Measurements from ENCODE around the gene MCL1. TPM values are rescaled to one million over a fixed set of nuclear protein-coding genes. Genes with fewer than 3 reads are reported as not detected.

The MCL1 gene
- total and polyA plus RNA-seq, 10 of the 15 experiments (the other 5 are each of a cell fraction or from before 2014, with no cell fraction given) = 18.1 to 148 (median 86.4) TPM

DNA sequence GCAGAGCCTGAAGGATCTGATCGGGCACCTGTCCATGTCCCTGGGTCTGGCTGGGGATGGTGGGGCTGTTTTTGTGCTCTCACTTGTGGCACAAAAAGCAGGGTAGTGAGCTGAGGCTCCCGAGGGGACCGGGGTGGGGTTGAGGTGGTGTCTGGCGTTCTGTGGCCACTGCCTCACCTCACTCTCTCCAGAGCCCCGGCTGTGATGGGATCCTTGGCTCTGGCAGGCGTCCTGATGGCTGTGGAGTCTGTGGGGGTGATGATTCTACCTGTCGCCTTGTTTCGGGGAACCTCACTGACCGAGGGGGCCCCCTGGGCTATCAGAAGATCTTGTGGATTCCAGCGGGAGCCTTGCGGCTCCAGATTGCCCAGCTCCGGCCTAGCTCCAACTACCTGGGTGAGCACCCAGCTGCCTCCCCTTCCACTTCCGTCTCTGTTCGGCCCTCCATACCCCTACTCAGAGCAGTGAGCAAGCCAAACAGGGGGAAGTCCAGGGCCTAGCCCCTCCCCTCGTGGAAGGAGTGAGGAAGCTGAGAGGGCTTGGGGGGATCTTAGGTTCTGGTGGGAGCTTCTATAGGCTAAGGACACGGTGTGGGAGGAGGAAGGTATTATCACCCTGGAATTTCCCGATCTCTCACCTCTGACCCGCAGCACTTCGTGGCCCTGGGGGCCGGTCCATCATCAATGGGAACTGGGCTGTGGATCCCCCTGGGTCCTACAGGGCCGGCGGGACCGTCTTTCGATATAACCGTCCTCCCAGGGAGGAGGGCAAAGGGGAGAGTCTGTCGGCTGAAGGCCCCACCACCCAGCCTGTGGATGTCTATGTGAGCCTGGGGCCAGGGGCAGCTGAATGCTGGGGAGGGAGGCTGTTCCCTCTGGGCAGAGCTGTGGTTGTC lies 23.2 kb downstream of the MCL1 start (continued):
- TF ChIP-seq, protein P1, sequence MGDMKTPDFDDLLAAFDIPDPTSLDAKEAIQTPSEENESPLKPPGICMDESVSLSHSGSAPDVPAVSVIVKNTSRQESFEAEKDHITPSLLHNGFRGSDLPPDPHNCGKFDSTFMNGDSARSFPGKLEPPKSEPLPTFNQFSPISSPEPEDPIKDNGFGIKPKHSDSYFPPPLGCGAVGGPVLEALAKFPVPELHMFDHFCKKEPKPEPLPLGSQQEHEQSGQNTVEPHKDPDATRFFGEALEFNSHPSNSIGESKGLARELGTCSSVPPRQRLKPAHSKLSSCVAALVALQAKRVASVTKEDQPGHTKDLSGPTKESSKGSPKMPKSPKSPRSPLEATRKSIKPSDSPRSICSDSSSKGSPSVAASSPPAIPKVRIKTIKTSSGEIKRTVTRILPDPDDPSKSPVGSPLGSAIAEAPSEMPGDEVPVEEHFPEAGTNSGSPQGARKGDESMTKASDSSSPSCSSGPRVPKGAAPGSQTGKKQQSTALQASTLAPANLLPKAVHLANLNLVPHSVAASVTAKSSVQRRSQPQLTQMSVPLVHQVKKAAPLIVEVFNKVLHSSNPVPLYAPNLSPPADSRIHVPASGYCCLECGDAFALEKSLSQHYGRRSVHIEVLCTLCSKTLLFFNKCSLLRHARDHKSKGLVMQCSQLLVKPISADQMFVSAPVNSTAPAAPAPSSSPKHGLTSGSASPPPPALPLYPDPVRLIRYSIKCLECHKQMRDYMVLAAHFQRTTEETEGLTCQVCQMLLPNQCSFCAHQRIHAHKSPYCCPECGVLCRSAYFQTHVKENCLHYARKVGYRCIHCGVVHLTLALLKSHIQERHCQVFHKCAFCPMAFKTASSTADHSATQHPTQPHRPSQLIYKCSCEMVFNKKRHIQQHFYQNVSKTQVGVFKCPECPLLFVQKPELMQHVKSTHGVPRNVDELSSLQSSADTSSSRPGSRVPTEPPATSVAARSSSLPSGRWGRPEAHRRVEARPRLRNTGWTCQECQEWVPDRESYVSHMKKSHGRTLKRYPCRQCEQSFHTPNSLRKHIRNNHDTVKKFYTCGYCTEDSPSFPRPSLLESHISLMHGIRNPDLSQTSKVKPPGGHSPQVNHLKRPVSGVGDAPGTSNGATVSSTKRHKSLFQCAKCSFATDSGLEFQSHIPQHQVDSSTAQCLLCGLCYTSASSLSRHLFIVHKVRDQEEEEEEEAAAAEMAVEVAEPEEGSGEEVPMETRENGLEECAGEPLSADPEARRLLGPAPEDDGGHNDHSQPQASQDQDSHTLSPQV (IDR thresholded peaks at IDR 0.05) = no peak
- TF ChIP-seq POLR2AphosphoS5 (IDR thresholded peaks at IDR 0.05; ENCODE audit: low read length) = no peak
- TF ChIP-seq CREB1 (IDR thresholded peaks at IDR 0.05; ENCODE audit: low read depth) = no peak
- no peak for TF ChIP-seq SMC3 (IDR thresholded peaks at IDR 0.05; ENCODE audit: borderline replicate concordance, low read length)
- TF ChIP-seq POU2F2 (IDR thresholded peaks at IDR 0.05; ENCODE audit: borderline replicate concordance, low read depth, low read length) = no peak
- TF ChIP-seq FOS (IDR thresholded peaks at IDR 0.05; ENCODE audit: borderline replicate concordance, extremely low read depth, insufficient read length) = no peak
- no peak for TF ChIP-seq CEBPB (IDR thresholded peaks at IDR 0.05; ENCODE audit: borderline replicate concordance in 1 of 2, low read depth in 2 of 2, low read length in 2 of 2)
